GM11168 (cell line): Measurements from ENCODE around the gene ELAVL1.

Source experiments
- in situ Hi-C: fragments of 300-500 bp; cut with MboI; formaldehyde crosslinking; loops from one replicate; pipeline ENCODE4 v1.12.0; 2022; ENCODE audit warnings: low sequenced_read_pairs; ENCODE audit not compliant: unreplicated experiment

Gene ELAVL1

GRCh38 chr19:7915250-7916102 lies 90.0 kb downstream of the ELAVL1 start:
- in situ Hi-C loops: no loop called here

GRCh38 chr19:7914598-7915045 lies 90.8 kb downstream of the ELAVL1 start, which contains the start of gene TGFBR3L:
Gene TGFBR3L, plus strand, starts transcription at chr19:7914830.
- in situ Hi-C loops: no loop called here

- in situ Hi-C loops: no loop called here
Measured at GRCh38 chr19:7914099-7914498, 91.3 kb downstream of the ELAVL1 start.

GRCh38 chr19:7913652-7914051 lies 91.8 kb downstream of the ELAVL1 start:
- in situ Hi-C loops: no loop called here

GRCh38 chr19:7912697-7913564 lies 92.5 kb downstream of the ELAVL1 start:
- in situ Hi-C loops: no loop called here

- in situ Hi-C loops: no loop called here
Measured at GRCh38 chr19:7912144-7912696, 93.2 kb downstream of the ELAVL1 start.

GRCh38 chr19:7911508-7912143 lies 93.8 kb downstream of the ELAVL1 start:
- in situ Hi-C loops: no loop called here

GRCh38 chr19:7910321-7911161 lies 94.9 kb downstream of the ELAVL1 start:
- in situ Hi-C loops: no loop called here

- in situ Hi-C loops: no loop called here
Measured at GRCh38 chr19:7909471-7910067, 95.9 kb downstream of the ELAVL1 start.

- in situ Hi-C loops: no loop called here
Measured at GRCh38 chr19:7908742-7909461, 96.5 kb downstream of the ELAVL1 start.
